ENCODE results near the gene CCL18. TPM values are rescaled to one million over a fixed set of nuclear protein-coding genes. Genes with fewer than 3 reads are reported as not detected.
"Not testable (repeated sequence)": the region's sequence is repeated elsewhere in the genome, so short reads cannot be mapped to it uniquely, and the experiment has no call there.

The CCL18 gene
- polyA plus RNA-seq, 10 donors: 0.18 to 0.23 TPM; not detected in 8

DNA sequence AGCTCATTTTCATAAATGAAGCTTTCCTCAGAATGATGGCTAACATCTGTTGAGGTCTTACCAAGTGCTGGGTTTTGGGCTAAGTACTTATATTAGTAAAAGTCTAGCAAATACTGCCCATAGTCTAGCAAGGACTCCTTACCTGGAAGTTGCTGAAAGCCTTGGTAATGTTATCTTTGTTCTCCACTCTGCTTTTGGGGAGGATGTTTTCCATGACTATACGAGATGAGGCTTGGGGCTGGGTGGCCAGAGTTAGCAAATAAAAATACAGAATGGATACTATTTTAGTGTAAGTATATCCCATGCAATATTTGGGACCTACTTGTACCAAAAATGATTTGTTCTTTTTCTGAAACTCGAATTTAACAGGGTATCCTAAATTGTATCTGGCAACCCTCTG, 7.7 kb downstream of the CCL18 start:
- no peak for DNase-seq

- peak in 2 of 3 donors; percentile 11 to 39 for DNase-seq
These were observed 8.5 kb downstream of the CCL18 start for GRCh38 chr17:36072431-36073121.

GRCh38 chr17:36074365-36074764, 10.3 kb downstream of the CCL18 start:
- DNase-seq: no peak

DNA sequence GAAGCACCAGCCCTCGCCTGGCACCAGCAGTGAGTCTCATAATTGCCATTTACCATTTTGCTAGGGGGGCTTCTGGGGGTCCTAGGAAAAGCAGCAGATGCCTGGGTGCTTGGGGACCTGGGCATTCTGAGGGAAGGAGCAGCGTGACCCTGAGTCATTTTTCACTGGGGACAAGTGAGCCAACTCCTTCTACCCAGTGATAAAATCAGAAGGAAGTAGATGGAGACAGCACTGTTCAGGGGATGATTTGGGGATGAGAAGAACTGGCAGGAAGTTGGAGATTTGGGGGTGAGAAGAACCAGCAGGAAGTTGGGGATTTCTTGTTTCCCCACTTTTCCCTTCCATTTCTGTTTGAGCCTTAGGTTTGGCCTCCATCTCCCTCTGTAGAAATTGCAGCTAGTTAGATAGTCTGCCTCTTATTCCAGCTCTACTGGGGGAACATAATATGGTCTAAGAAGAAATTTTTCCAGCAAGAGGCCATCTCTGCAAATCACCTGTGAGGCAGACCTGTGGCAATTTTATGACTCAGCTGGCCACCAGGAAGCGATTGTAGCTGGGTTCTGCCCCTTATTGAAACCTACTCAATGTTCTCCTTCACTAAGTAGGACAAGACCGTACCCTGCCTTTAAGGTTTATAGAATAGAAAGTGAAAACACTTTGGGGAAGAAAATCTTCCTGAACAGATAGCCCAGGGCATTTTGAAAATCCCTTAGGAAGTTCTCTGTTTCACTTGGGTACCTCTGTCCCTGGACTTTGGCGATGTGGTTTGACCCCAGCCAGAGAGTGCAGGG, 17.8 kb downstream of the CCL18 start:
- not testable (repeated sequence) for DNase-seq

DNA sequence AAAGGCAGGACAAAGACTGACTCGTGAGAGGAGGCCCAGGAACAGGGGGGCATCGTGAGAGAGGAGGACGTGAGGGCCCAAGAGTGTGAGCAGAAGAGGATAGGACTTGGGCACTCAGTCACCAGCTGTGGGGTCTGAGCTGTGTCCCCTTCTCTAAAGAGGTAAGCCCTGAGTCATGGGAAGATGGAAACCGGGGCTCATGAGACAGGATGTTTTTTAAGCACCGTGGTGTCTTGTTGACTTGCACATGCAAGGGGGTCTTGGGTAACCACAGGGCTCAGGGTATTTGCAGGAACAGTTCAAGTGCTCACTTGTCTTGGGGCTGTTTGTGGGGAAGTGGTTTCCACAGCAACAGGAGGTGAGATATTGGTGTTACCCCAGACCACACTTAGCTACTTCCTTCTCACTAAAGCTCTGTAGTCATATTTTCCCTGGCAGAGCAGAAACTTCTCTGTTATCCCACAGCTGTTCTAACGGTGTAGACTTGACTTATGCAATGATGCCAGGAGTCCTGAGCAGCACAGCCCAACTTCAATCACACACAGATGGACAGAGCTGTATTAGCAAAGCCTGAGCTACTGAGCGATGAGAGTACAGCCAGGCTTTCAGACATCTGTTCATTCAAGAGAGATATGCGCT, 18.5 kb downstream of the CCL18 start:
- peak in 1 of 3 donors; percentile 23 for DNase-seq

GRCh38 chr17:36083691-36084090, 19.6 kb downstream of the CCL18 start:
- not testable (repeated sequence) for DNase-seq

- no peak for DNase-seq
These were observed 21.7 kb downstream of the CCL18 start for GRCh38 chr17:36085765-36086164.

DNA sequence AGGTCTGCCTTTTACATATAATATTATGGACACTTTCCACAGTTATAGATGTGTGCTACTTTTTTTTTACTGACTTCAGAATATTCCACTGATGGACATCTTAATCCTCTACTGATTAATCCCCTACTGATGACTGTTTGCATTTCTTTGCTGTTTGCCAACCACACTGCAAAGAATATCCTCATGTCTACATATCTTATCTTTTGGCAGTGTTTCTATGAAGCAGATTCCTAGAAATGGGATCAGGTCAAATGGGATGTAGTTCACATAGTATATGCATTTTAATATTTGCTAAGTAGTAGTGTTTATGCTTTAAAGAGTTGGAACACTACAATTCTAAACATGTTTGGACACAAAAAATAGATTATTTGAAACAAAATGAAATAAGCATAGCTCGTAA, 22.7 kb downstream of the CCL18 start:
- no peak for DNase-seq

DNA sequence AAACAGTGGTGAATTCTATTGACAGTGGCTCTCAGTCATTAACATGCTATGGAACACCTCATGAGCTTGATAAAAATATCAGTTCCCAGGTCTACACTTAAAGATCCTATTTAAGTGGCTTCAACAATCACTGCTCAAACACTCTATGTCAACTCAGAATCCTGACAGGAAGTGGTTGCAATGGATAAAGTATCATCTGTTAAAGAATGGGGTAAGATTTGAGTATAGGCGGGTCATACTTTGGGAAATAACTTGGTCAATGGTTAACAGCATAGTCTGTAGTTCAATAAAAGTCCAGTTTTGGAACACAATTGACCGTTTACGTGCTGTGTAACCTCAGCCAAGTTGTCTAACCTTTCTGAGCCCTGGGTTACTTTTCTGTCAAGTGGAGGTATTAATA, 23.4 kb downstream of the CCL18 start:
- not testable (repeated sequence) for DNase-seq

- DNase-seq: not testable (repeated sequence)
These were observed 24.0 kb downstream of the CCL18 start for GRCh38 chr17:36087897-36088572.

- no peak for DNase-seq
These were observed 24.7 kb downstream of the CCL18 start for GRCh38 chr17:36088670-36089338.

DNA sequence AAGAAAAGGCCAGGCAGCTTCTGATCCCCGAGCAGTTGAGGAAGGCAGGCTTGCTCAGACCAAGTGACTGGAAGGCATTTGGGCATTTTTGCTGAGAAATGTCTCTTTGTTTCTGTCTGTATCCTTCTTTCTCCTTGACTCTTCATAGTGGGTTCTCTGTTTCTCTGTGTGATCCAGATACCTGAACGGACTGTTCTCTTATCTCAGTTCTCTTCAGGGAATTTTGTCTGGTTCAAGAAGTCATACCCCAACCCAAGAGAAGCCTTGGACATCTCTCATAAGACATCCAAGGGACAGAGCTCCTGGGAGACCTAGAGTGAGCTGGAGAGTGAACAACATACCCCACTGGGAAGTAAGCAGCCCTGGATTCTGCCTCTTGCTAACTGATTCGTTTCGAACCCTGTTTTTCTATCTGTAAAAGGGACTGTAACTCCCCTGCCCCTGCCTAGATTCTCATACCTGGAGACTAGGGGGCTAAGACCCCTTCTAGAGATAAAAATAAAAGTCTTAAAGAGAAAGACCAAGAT, 25.3 kb downstream of the CCL18 start:
- DNase-seq: no peak

- DNase-seq: peak in 2 of 3 donors; percentile 27 to 50
These were observed 26.1 kb downstream of the CCL18 start, which contains the start of gene CCL3 for GRCh38 chr17:36089888-36090836. TSS of gene CCL3 (minus strand) at chr17:36090143. CDS start at chr17:36090058, 85 bp downstream.

GRCh38 chr17:36092230-36092629, 28.2 kb downstream of the CCL18 start:
- DNase-seq: no peak

DNA sequence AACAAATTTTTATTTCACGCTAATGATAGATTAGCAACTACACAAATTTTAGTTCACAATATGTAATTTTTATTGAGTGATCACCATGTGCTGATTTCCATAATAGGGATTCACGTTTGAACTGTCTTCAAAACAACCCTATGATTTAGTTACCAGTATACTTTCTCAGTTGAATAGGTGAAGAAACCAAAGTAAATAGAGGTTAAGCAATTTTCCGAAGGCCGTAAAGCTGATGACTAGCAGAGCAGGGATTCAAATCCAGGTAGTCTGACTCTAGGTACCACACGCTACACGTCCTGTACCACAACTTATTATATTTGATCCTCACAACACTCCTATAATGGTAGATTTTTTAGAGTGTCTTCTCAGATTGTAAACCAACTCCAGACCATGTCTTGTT, 28.6 kb downstream of the CCL18 start:
- not testable (repeated sequence) for DNase-seq

DNA sequence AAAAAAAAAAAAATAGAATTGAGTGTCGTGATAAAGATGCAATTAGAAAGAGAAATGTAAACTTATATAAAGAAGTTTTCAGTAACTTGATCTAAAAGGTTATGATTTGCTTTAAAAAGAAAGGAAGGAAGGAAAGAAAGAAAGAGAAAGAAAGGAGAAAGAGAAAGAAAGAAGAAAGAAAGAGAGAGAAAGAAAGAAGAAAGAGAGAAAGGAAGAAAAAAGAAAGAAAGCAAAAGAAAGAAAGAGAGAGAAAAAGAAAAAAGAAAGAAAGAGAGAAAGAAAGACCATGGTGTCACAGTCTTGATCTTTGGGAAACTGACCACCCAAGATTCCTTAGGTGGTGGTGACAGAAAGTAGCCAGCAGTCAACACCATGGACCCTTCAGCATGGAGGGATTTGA, 30.2 kb downstream of the CCL18 start:
- DNase-seq: no peak

GRCh38 chr17:36094746-36095145, 30.7 kb downstream of the CCL18 start:
- DNase-seq: no peak

DNA sequence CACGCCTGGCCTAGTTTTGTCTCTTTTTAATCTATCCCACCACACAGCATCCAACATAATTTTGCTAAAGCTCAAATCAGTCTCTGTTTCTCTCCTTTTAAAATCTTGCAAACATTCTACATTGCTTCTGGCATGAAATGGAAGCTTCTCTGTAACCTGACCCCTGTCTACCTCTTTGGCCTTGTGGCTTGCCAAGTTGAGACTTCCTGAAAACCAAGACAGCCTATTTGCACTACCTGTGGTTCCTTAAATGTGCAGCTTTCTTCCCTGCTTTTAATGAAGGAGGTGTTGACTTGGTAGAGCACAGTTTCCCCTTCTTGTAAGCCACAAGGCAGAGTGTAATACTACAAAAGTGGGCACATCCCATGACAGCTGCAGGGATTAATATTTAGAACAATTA, 31.9 kb downstream of the CCL18 start:
- DNase-seq: no peak

DNA sequence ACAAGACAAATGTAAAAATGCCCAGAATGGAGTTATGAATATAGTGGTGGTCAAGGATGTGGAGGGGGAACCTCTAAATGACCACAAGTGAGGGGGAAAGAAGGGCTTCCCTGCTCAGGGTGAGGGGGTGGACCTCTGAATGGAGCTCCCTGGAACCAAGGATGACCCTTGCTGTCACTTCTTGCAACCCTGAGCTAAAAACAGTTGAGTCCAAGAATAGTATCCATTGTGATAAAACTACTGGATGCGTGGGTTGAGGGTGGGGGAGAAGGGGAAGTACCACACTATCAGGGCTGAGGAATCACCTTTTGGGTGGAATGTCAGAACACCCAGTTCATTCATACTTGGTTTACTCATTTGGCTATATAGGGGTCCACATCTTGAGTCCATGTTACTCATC, 34.9 kb downstream of the CCL18 start:
- DNase-seq: not testable (repeated sequence)

GRCh38 chr17:36103401-36103975, 39.4 kb downstream of the CCL18 start, which contains the start of gene CCL4:
TSS of gene CCL4 (plus strand) at chr17:36103827. CDS start at chr17:36103906, 79 bp downstream.
- not testable (repeated sequence) for DNase-seq

Data from muscle of back (tissue), 11 donors.